ENCODE results near the gene ALCAM. TPM values are rescaled to one million over a fixed set of nuclear protein-coding genes. Genes with fewer than 3 reads are reported as not detected.

Gene ALCAM
- total RNA-seq, 3 donors from 2014 or later: 20.3 to 223 (median 118) TPM

DNA sequence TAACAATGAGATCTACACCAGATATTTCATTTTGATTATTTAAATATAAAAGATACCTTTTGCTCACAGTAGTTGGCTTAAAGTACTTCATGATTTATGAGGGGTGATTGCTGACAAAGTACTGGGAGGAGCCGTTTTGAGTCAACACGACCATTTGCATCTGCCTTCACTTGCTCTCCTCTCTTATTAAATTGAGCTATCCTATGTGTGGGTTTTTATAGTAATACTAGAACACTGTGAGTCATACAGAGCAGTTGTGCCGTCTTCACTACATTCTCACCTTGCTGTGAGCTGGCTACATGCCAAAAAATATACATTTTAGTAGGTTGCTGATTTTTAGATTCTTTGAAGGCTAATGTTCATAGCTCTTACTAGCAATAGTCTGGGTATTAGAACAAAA lies 161.2 kb downstream of the ALCAM start:
- Histone ChIP-seq H3K36me3 (no peaks in the 10 kb centered on the region), H3K4me3 (no peak overlapping the region), H3K27me3 (no peaks in the 10 kb centered on the region), H3K9me3 (no peaks in the 10 kb centered on the region), H3K27ac (no peak overlapping the region), H3K4me1 (no peaks in the 10 kb centered on the region)
- DNase-seq (ENCODE audit: low spot score in 2 of 2): no peak
- intact Hi-C loops (cut with DNase I; ENCODE audit: low total_unique reads): no loop called here
- no peak for TF ChIP-seq POLR2A (IDR thresholded peaks at IDR 0.05)
- TF ChIP-seq, protein P1, sequence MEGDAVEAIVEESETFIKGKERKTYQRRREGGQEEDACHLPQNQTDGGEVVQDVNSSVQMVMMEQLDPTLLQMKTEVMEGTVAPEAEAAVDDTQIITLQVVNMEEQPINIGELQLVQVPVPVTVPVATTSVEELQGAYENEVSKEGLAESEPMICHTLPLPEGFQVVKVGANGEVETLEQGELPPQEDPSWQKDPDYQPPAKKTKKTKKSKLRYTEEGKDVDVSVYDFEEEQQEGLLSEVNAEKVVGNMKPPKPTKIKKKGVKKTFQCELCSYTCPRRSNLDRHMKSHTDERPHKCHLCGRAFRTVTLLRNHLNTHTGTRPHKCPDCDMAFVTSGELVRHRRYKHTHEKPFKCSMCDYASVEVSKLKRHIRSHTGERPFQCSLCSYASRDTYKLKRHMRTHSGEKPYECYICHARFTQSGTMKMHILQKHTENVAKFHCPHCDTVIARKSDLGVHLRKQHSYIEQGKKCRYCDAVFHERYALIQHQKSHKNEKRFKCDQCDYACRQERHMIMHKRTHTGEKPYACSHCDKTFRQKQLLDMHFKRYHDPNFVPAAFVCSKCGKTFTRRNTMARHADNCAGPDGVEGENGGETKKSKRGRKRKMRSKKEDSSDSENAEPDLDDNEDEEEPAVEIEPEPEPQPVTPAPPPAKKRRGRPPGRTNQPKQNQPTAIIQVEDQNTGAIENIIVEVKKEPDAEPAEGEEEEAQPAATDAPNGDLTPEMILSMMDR (IDR thresholded peaks at IDR 0.05): no peak
- TF ChIP-seq POLR2AphosphoS5 (IDR thresholded peaks at IDR 0.05): no peak

- intact Hi-C loops (cut with DNase I; ENCODE audit: low total_unique reads): no loop called here
- no peak overlapping the region for H3K4me3 ChIP-seq
- no peak for DNase-seq (ENCODE audit: low spot score in 2 of 2)
- H3K27me3 ChIP-seq: no peaks in the 10 kb centered on the region
- no peak for TF ChIP-seq POLR2A (IDR thresholded peaks at IDR 0.05)
- TF ChIP-seq, protein P1 (IDR thresholded peaks at IDR 0.05): no peak
- no peak for TF ChIP-seq POLR2AphosphoS5 (IDR thresholded peaks at IDR 0.05)
- no peaks in the 10 kb centered on the region for H3K36me3 ChIP-seq
- no peaks in the 10 kb centered on the region for H3K4me1 ChIP-seq
- H3K27ac ChIP-seq: no peak overlapping the region
- H3K9me3 ChIP-seq: no peaks in the 10 kb centered on the region
Measured at GRCh38 chr3:105528955-105529354, 162.2 kb downstream of the ALCAM start.

DNA sequence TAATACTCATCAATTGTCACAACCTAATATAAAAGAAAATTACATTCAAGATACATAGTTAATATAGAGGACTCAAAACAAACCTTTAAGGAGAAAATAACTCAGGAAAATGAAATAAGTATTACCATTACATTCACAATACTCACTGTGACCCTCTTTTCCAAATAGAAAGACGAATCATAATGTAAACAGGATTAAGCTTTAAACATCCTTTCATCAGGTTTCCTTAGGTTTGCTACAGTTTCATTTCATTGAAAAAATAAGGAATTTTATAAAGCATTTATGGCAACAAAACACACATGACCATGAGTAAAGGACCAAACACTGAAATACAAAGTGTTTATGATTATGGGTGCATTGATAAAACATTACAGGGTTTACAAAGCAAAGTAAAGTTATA lies 162.7 kb downstream of the ALCAM start:
- Histone ChIP-seq H3K9me3 (no peaks in the 10 kb centered on the region), H3K27me3 (no peaks in the 10 kb centered on the region), H3K27ac (no peak overlapping the region), H3K4me1 (no peaks in the 10 kb centered on the region), H3K4me3 (no peak overlapping the region), H3K36me3 (no peaks in the 10 kb centered on the region)
- TF ChIP-seq, protein P1 (IDR thresholded peaks at IDR 0.05): no peak
- TF ChIP-seq POLR2AphosphoS5 (IDR thresholded peaks at IDR 0.05) (no peak), POLR2A (IDR thresholded peaks at IDR 0.05) (no peak)
- intact Hi-C loops (cut with DNase I; ENCODE audit: low total_unique reads): no loop called here
- DNase-seq (ENCODE audit: low spot score in 2 of 2): no peak

GRCh38 chr3:105532251-105532650 lies 165.5 kb downstream of the ALCAM start:
- no peak for DNase-seq (ENCODE audit: low spot score in 2 of 2)
- TF ChIP-seq, protein P1 (IDR thresholded peaks at IDR 0.05): no peak
- TF ChIP-seq POLR2A (IDR thresholded peaks at IDR 0.05) (no peak), POLR2AphosphoS5 (IDR thresholded peaks at IDR 0.05) (no peak)
- no peak overlapping the region for H3K27ac ChIP-seq
- H3K27me3 ChIP-seq: no peaks in the 10 kb centered on the region
- no peaks in the 10 kb centered on the region for H3K9me3 ChIP-seq
- intact Hi-C loops (cut with DNase I; ENCODE audit: low total_unique reads): no loop called here
- H3K36me3 ChIP-seq: no peaks in the 10 kb centered on the region
- H3K4me3 ChIP-seq: no peak overlapping the region
- H3K4me1 ChIP-seq: no peaks in the 10 kb centered on the region

DNA sequence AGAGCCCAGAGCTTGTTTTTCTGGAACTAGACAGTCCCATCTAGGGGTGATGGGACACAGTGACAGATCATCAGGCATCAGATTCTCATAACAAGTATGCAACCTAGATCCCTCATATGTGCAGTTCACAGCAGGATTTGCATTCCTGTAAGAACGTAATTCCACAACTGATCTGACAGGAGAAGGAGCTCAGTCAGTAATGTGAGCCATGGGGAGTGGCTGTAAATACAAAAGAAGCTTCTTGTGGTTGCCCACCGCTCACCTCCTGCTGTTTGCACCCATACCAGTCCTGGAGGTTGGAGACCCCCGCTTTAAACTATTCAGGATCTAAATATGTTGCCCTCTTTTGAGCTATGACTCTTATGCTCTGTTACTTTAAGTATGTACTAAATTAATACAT lies 167.3 kb downstream of the ALCAM start:
- Histone ChIP-seq H3K36me3 (no peaks in the 10 kb centered on the region), H3K27me3 (no peaks in the 10 kb centered on the region), H3K27ac (no peak overlapping the region), H3K4me3 (no peak overlapping the region), H3K9me3 (no peaks in the 10 kb centered on the region), H3K4me1 (no peaks in the 10 kb centered on the region)
- TF ChIP-seq, protein P1 (IDR thresholded peaks at IDR 0.05): no peak
- TF ChIP-seq POLR2A (IDR thresholded peaks at IDR 0.05) (no peak), POLR2AphosphoS5 (IDR thresholded peaks at IDR 0.05) (no peak)
- intact Hi-C loops (cut with DNase I; ENCODE audit: low total_unique reads): no loop called here
- DNase-seq (ENCODE audit: low spot score in 2 of 2): no peak
